Omental fat pad (tissue), 4 donors: ENCODE data around the gene SH3D19. TPM values are rescaled to one million over a fixed set of nuclear protein-coding genes. Genes with fewer than 3 reads are reported as not detected.

Experiments
- ATAC-seq: fragments of 150-250 bp; one replicate; pipeline ENCODE4 v1.9.1; 2016; ENCODE audit warnings: mild to moderate bottlenecking, moderate library complexity; ENCODE audit not compliant: low FRiP score
- DNase-seq: peaks from one replicate; pipeline ENCODE4 v3.0.0-alpha.2; 2019; ENCODE audit warnings: low spot score
- CTCF ChIP-seq, 3 donors: fragments of 450-650 bp; IDR thresholded peaks; one replicate each; pipeline ENCODE4 v1.5.1; 2016 to 2017; ENCODE audit warnings: antibody characterized with exemption in 3 of 3, mild to moderate bottlenecking in 3 of 3, moderate library complexity in 2 of 3
- total RNA-seq, 4 donors: library from RNA; depleted of rRNA; stranded (reverse); fragments of >200 nt; gene quantifications; one replicate each; pipeline ENCODE4 v1.1.0, GENCODE V29; 2016

The SH3D19 gene
- total RNA-seq, 4 donors from 2014 or later: 161 to 226 (median 191) TPM

- ATAC-seq (no peak), DNase-seq (no peak)
- no peak for TF ChIP-seq CTCF (IDR thresholded peaks at IDR 0.05)
These were observed 10.9 kb downstream of the SH3D19 start for GRCh38 chr4:151314479-151314878.

- DNase-seq (no peak), ATAC-seq (no peak)
- no peak for TF ChIP-seq CTCF (IDR thresholded peaks at IDR 0.05)
These were observed 11.4 kb downstream of the SH3D19 start for GRCh38 chr4:151314010-151314355.

- TF ChIP-seq CTCF (IDR thresholded peaks at IDR 0.05): no peak
- ATAC-seq: no peak
These were observed 11.9 kb downstream of the SH3D19 start for GRCh38 chr4:151313306-151314009.

GRCh38 chr4:151310124-151310728, 15.2 kb downstream of the SH3D19 start:
- ATAC-seq (no peak), DNase-seq (no peak)
- no peak for TF ChIP-seq CTCF (IDR thresholded peaks at IDR 0.05)

More at GRCh38 chr4:151313306-151314009, 11.9 kb downstream of the SH3D19 start:
- DNase-seq: no peak

GRCh38 chr4:151304755-151305154, 20.6 kb downstream of the SH3D19 start:
- TF ChIP-seq CTCF (IDR thresholded peaks at IDR 0.05): no peak
- DNase-seq (no peak), ATAC-seq (no peak)

GRCh38 chr4:151304226-151304625, 21.2 kb downstream of the SH3D19 start:
- ATAC-seq (no peak), DNase-seq (no peak)
- TF ChIP-seq CTCF (IDR thresholded peaks at IDR 0.05): no peak

- TF ChIP-seq CTCF (IDR thresholded peaks at IDR 0.05): no peak
- no peak for ATAC-seq
- DNase-seq: no peak
These were observed 23.0 kb downstream of the SH3D19 start for GRCh38 chr4:151302432-151302831.
